Upper lobe of left lung (tissue), 6 donors: ENCODE data around the gene LENEP. TPM values are rescaled to one million over a fixed set of nuclear protein-coding genes. Genes with fewer than 3 reads are reported as not detected.

ENCODE experiments used
- ATAC-seq, 2 donors: fragments of 200-7000 bp; cut with Tn5 transposase; one replicate each; pipeline ENCODE4 v1.9.1; 2022; ENCODE audit warnings: mild to moderate bottlenecking in 2 of 2, moderate library complexity in 2 of 2; ENCODE audit not compliant: low FRiP score in 2 of 2
- DNase-seq, 2 donors: peaks; one replicate each; pipeline ENCODE4 v3.0.0-alpha.2; 2019 to 2020
- H3K27ac ChIP-seq, 4 donors: fragments of 200-600 bp; sonication (generic); one replicate each; pipeline ENCODE4 v1.5.1; 2016 to 2019
- H3K27me3 ChIP-seq, 4 donors: fragments of 200-600 bp; sonication (generic); one replicate each; pipeline ENCODE4 v1.5.1; 2017 to 2019
- H3K36me3 ChIP-seq, 4 donors: fragments of 200-600 bp; sonication (generic); one replicate each; pipeline ENCODE4 v1.5.1; 2016 to 2019
- H3K4me1 ChIP-seq, 4 donors: fragments of 200-600 bp; sonication (generic); one replicate each; pipeline ENCODE4 v1.5.1; 2018 to 2019
- H3K4me3 ChIP-seq, 4 donors: fragments of 200-600 bp; sonication (generic); one replicate each; pipeline ENCODE4 v1.5.1; 2017 to 2019; ENCODE audit warnings: mild to moderate bottlenecking in 2 of 4, moderate library complexity in 1 of 4
- H3K9me3 ChIP-seq, 4 donors: fragments of 200-600 bp; sonication (generic); one replicate each; pipeline ENCODE4 v1.5.1; 2018 to 2019
- EP300 ChIP-seq, 4 donors: sonication (generic); formaldehyde crosslinking; IDR thresholded peaks; one replicate each; pipeline ENCODE4 v1.5.1; 2017; ENCODE audit warnings: antibody characterized with exemption in 4 of 4, control low read depth in 2 of 4
- POLR2A ChIP-seq, 4 donors: fragments of 450-650 bp; IDR thresholded peaks; one replicate each; pipeline ENCODE4 v1.5.1; 2016 to 2017; ENCODE audit warnings: antibody characterized with exemption in 4 of 4, mild to moderate bottlenecking in 2 of 4
- POLR2AphosphoS5 ChIP-seq, 2 donors: sonication (generic); formaldehyde crosslinking; IDR thresholded peaks; one replicate each; pipeline ENCODE4 v1.5.1; 2017; ENCODE audit warnings: antibody characterized with exemption in 2 of 2
- WGBS, 2 donors: methylation state at CpG; one replicate each; pipeline ENCODE4 v1.1.5; 2017 to 2018; 5-methylcytosine and 5-hydroxymethylcytosine counted together
- total RNA-seq, 6 donors: library from RNA; depleted of rRNA in 4 of 6; stranded (reverse); fragments of >200 nt in 4 of 6; gene quantifications; one replicate each; pipeline versions ENCODE4 v1.1.0 to v1.2.1, GENCODE V29; 2016 to 2021
- TF ChIP-seq, protein P1 (sequence below), 6 experiments: fragments of 450-650 bp in 4 of 6; fragments of 200-600 bp in 2 of 6; sonication (generic) in 2 of 6; IDR thresholded peaks; one replicate each; pipeline ENCODE4 v1.5.1; 2016 to 2019; ENCODE audit warnings: antibody characterized with exemption in 6 of 6
- donor health status: DM: no; HTN: no; CAD: no; lungs with moderate emphysema.
- donor health status: DM: no; HTN: yes; CAD: no; lungs with severe emphysema.

The LENEP gene
- total RNA-seq, 6 donors from 2014 or later = 0.57 to 1.0 TPM; not detected in 4

GRCh38 chr1:154959426-154959780 lies 34.0 kb upstream of the LENEP start:
- WGBS, 2 donors = 85 to 96% methylated on average over 7 of the region's 7 CpGs
- no peaks in the 10 kb centered on the region for H3K9me3 ChIP-seq
- no peaks in the 10 kb centered on the region for H3K27me3 ChIP-seq
- H3K27ac ChIP-seq = peak overlapping the region in 1 of 4 donors; percentile 2
- no peak for ATAC-seq
- H3K4me3 ChIP-seq = no peak overlapping the region
- TF ChIP-seq POLR2AphosphoS5 (IDR thresholded peaks at IDR 0.05) (no peak), EP300 (IDR thresholded peaks at IDR 0.05) (no peak), POLR2A (IDR thresholded peaks at IDR 0.05) (no peak)
- TF ChIP-seq, protein P1, sequence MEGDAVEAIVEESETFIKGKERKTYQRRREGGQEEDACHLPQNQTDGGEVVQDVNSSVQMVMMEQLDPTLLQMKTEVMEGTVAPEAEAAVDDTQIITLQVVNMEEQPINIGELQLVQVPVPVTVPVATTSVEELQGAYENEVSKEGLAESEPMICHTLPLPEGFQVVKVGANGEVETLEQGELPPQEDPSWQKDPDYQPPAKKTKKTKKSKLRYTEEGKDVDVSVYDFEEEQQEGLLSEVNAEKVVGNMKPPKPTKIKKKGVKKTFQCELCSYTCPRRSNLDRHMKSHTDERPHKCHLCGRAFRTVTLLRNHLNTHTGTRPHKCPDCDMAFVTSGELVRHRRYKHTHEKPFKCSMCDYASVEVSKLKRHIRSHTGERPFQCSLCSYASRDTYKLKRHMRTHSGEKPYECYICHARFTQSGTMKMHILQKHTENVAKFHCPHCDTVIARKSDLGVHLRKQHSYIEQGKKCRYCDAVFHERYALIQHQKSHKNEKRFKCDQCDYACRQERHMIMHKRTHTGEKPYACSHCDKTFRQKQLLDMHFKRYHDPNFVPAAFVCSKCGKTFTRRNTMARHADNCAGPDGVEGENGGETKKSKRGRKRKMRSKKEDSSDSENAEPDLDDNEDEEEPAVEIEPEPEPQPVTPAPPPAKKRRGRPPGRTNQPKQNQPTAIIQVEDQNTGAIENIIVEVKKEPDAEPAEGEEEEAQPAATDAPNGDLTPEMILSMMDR (IDR thresholded peaks at IDR 0.05) = no peak
- DNase-seq = no peak
- H3K4me1 ChIP-seq = peaks cover 39 to 62% (median 48%) of the 10 kb centered on the region in 4 donors
- peaks cover 6 to 33% (median 30%) of the 10 kb centered on the region in 4 donors for H3K36me3 ChIP-seq

GRCh38 chr1:154960446-154961136 lies 32.8 kb upstream of the LENEP start:
- peak overlapping the region in 3 of 4 donors; percentile 68 to 90 (median 73) for H3K4me3 ChIP-seq
- ATAC-seq = no peak

DNA sequence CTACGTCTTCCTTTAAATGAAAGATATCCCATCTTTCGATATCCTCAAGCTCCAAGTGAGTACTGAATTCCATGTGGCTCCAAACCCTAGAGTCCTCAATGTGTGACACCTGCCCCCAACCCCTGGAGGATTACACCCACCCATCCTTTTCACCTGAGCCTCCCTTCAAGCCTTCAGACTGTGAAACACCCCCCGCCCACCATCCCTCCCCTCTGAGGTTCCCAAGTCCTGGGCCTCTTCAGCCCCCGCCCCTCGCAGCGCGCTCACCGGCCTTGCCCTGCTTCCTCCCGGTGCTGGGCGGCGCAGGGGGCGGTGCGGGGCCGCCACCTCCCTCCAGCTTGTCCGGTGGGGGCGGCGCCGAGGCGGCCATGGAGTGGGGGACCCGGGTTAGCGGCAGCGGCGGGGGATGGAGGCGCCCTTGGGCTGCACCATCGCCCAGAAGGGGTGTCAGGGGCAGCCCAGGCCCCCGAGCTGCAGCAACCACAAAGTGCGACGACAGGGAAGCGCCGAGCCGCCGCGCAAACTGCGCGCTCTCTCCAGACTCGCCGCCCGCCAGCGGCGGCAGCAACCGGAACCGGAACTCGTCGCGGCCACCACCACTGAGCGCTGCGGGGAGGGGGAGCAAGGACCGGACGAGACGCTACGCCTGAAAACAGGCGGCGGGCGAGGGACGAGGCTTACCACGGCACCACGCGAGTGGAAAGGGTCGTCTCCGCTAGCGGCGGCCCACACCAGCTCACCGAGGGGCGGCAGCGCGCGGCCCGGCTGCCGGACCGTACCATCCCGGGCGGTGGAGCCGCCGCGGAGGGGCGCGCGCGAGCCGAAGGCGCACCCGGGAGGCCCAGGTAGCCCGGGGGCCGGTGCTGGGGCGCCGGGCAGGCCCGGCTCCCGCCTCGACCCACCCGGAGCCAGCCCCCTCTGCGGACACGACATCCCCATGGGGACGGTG lies 31.9 kb upstream of the LENEP start, which contains the start of gene PYGO2:
PYGO2 (minus strand) TSS at position 576 of the 949 bp plus-strand sequence; CDS start at position 370, 206 bp downstream.
- TF ChIP-seq EP300 (IDR thresholded peaks at IDR 0.05) = no peak
- peak in 3 of 4 donors; percentile 58 to 92 (median 69) for TF ChIP-seq POLR2A (IDR thresholded peaks at IDR 0.05)
- TF ChIP-seq, protein P1 (IDR thresholded peaks at IDR 0.05) = peak; percentile 61 to 98 (median 94)
- peak; percentile 89 for TF ChIP-seq POLR2AphosphoS5 (IDR thresholded peaks at IDR 0.05)

More at GRCh38 chr1:154960446-154961136, 32.8 kb upstream of the LENEP start:
- H3K9me3 ChIP-seq = no peaks in the 10 kb centered on the region
- whole genome bisulfite sequencing, 2 donors = 30 to 32% methylated on average over 10 of the region's 10 CpGs
- TF ChIP-seq POLR2A (IDR thresholded peaks at IDR 0.05) (no peak), EP300 (IDR thresholded peaks at IDR 0.05) (no peak), POLR2AphosphoS5 (IDR thresholded peaks at IDR 0.05) (no peak)
- TF ChIP-seq, protein P1 (IDR thresholded peaks at IDR 0.05) = no peak
- H3K27ac ChIP-seq = peak overlapping the region; percentile 97 to 98 (median 98)
- peaks cover 11 to 45% (median 41%) of the 10 kb centered on the region in 4 donors for H3K36me3 ChIP-seq
- no peak for DNase-seq
- peaks cover 27 to 51% (median 37%) of the 10 kb centered on the region in 4 donors for H3K4me1 ChIP-seq
- no peaks in the 10 kb centered on the region for H3K27me3 ChIP-seq

GRCh38 chr1:154962156-154962749 lies 31.1 kb upstream of the LENEP start:
- peak overlapping the region; percentile 68 to 91 (median 82) for H3K4me3 ChIP-seq
- ATAC-seq (peak in 1 of 2 donors; percentile 18), DNase-seq (no peak)
- H3K27me3 ChIP-seq = no peaks in the 10 kb centered on the region
- no peaks in the 10 kb centered on the region for H3K9me3 ChIP-seq
- peaks cover 24 to 62% (median 56%) of the 10 kb centered on the region in 4 donors for H3K36me3 ChIP-seq
- WGBS, 2 donors = 6 to 9% methylated on average over 19 to 22 of the region's 25 CpGs
- TF ChIP-seq, protein P1 (IDR thresholded peaks at IDR 0.05) = no peak
- TF ChIP-seq POLR2A (IDR thresholded peaks at IDR 0.05) = no peak
- TF ChIP-seq POLR2AphosphoS5 (IDR thresholded peaks at IDR 0.05) = no peak
- no peak for TF ChIP-seq EP300 (IDR thresholded peaks at IDR 0.05)
- peaks cover 20 to 41% (median 26%) of the 10 kb centered on the region in 4 donors for H3K4me1 ChIP-seq
- H3K27ac ChIP-seq = peak overlapping the region; percentile 97 to 98 (median 98)

More for the DNA sequence above, 31.9 kb upstream of the LENEP start, which contains the start of gene PYGO2:
- ATAC-seq = peak; percentile 87 to 93
- H3K4me1 ChIP-seq = peaks cover 26 to 46% (median 33%) of the 10 kb centered on the region in 4 donors
- H3K9me3 ChIP-seq = no peaks in the 10 kb centered on the region
- peak; percentile 86 to 96 for DNase-seq
- WGBS, 2 donors = 2 to 5% methylated on average over 4 to 33 of the region's 93 CpGs
- peaks cover 18 to 54% (median 50%) of the 10 kb centered on the region in 4 donors for H3K36me3 ChIP-seq
- H3K27ac ChIP-seq = peak within 1 kb of the TSS; percentile 97 to 98 (median 98)
- peak within 1 kb of the TSS; percentile 68 to 91 (median 82) for H3K4me3 ChIP-seq
- no peaks in the 10 kb centered on the region for H3K27me3 ChIP-seq
